AML-193 (cell line): Measurements from ENCODE around the gene OR10Z1.

Source experiments
- DNase-seq, 2 experiments: peaks; one replicate each; lab custom pipeline; 2025; lab: John Stamatoyannopoulos, UW

Gene OR10Z1, protein sequence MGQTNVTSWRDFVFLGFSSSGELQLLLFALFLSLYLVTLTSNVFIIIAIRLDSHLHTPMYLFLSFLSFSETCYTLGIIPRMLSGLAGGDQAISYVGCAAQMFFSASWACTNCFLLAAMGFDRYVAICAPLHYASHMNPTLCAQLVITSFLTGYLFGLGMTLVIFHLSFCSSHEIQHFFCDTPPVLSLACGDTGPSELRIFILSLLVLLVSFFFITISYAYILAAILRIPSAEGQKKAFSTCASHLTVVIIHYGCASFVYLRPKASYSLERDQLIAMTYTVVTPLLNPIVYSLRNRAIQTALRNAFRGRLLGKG

DNA sequence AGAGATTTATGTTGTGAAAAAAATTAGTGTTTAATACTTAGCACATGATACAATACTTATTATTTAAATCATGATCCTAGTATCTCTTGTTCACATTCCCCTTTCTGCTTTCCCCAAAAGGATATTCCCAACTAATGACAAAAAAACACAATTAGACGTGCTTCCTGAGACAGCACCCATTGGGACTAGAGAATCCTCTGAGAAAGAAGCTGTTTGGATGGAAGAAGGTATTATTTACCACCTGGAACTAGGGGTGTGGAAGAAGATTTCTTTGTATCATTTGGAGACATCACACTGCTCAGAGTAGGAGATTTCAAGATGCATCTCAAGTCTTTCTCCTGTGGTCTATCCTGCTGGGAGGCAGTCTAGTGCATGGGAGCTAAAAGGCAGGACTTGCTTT, at the start of gene OR10Z1:
Gene OR10Z1, plus strand, starts transcription at position 301 of the 400 bp plus-strand sequence. CDS start 1,171 bp downstream, outside the sequence.
- no peak for DNase-seq

DNA sequence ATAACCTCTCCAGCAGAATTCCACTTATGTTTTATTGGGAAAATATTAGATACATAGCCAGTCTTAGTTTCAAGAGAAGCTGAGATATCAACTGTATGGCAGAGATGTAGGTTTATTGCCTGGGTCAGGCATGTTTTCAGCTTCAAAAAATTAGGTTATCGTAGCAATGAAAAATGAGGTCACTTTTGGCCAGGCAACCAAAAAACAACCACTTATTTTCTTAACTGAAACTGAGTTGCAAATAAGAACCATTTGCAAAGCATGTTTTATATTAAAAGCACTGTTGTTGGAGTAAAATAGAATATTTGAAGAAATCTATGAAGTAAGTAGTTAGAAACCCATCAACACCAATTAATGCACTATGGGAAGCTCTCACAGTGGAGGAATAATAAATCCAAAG, 45.4 kb upstream of the OR10Z1 start:
- no peak for DNase-seq

DNA sequence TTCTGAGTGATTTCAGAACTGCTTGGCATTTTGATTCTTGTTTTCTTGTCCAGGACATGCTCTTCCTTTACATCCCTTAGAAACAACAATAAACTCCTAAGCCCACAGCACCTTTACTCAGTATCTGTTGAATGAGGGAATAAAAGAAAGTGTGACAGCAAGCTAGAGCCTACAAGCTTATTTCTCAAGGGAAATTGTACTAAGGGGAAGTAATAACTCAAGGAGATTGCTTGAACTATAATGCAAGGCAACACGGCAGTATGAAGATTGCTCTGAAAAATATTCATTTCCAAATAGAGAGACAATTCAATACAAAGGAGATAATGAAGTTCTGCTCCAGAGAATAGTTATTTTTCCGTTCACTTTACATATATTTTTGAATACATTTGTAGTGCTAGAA, 41.2 kb upstream of the OR10Z1 start:
- peak; percentile 23 to 37 for DNase-seq

DNA sequence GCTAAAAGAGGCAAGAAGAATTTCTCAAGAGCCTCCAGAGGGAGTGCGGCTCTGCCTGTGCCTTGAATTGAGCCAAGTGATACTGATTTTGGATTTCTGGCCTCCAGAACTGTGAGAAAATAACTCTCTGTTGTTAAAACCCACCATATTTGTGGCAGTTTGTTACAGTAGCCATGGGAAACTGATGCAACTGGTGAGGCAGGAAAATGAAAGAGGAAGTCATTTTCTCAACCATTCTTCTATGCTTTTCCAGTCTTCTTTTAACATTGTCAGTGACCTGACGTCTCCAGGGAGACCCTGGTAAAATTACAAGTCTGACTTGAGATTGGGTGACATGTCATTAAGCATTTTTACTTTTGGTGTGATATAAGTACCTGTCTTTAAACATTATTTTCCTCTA, 40.5 kb upstream of the OR10Z1 start:
- DNase-seq, result peak; percentile 65 to 88

DNA sequence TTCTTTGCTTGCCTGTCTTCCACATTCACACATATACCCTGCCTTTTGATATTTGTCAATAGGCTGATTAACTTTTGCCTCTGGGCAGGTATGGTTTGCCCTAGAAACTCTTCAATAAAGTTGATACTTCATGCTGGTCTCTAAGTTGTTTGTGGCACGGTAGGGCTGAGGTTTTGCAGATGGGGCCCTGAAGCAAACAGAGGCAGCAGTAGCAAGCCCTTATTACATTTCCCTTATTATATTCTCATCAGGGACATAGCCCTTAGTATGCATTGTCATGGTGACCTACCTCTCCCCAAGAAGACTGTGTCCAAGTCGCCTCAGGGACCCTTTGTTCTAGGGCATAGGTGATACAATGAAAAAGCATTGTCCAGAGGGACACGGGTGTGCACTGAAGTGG, 34.6 kb upstream of the OR10Z1 start, which contains the start of gene OR6P1:
Gene OR6P1, minus strand, starts transcription at position 101 of the 400 bp plus-strand sequence. CDS start 6,976 bp downstream, outside the sequence.
- DNase-seq, result no peak

DNA sequence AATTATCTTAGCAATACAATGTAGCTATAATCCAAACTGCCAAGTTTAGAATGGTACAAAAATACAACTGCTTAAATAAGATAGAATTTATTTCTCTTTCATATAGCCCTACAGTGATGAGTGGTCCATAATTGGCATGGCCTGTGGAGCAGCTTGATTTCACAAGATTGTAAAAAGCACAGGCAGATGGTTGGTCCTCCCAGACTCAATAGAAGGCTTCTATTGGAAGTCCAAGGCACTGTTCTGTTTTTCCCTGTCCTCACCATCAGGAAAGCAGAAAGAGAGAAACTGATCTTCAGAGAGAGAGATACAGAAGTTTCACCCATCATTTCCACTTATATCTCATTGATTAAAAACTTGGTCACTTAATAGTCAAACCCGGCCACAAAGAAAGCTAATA, 32.8 kb upstream of the OR10Z1 start:
- no peak for DNase-seq

DNA sequence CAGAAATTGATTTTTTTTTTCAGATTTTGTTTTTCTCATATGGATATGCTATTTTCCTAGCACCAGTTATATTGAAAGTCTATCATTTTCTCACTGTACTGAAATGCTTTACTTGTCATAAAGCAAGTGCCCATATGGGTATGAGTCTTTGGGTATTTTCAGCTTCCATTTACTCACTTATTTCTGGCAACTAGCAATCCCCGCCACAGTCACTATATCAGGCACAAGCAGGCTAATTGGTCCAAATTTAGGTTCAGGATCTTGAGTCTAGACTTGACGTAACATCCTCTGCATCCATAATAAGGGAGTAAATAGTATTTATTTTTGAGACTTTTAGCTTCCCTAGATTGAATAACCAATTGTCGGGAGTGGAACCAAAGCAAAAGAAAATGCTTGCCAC, 27.5 kb upstream of the OR10Z1 start:
- DNase-seq, result no peak

DNA sequence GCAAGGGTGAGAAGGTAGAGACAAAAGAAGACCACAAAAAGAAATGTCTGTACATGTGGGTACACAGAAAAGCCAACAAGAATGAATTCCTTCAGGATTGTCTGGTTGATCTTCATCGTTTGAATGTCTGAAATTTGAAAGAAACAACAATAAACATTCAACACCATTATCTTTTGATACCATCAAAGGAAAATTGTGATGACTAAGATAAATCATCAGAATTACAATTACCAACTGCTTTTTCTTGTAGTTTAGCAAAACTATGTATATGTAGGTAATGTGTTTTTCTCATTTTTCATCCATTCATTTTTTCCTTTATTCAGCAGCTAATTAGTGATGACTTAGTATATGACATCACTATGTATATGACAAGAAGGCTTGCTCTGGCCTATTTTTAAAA, 25.3 kb upstream of the OR10Z1 start, which contains the start of gene OR10X1:
Gene OR10X1, minus strand, starts transcription at position 167 of the 400 bp plus-strand sequence. Its CDS starts 0 bp downstream, at position 167.
- no peak for DNase-seq

DNA sequence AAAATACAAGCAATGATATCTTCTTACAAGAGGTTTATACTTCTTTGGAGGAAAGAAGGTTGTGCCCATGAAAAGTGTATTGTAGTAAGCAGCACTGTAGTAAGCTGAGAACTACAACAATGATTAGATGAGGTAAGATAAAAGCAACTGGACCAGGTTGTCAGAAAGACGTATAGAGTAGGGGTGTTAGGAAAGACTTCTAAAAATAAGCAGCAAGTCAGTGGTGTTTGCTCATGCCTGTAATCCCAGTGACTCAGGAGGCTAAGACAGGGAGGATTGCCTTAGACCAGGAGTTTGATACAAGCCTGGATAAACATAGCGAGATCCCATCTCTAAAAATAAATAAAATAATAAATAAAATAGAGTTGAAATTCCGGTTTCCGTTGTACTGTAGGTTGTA, 21.1 kb upstream of the OR10Z1 start:
- DNase-seq, result no peak

DNA sequence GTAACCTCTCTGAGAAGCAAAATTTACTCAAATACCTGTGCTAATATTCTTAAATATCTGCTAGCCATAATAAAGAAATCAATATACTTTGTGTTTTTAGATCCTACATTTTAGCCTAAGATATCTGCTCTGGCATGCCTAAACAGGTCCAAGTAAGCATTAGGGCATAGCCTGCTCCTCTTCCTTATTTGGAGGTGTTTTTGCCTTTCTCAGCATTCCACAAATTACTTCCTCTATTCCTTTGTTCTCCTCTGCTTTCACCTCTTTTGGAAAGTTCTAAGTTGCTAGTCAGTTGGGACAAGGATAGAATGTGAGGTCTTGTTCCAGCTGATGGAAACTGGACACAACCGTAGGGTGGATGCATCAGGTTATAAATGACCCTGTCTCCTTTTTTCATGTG, 18.1 kb upstream of the OR10Z1 start:
- DNase-seq, result no peak

DNA sequence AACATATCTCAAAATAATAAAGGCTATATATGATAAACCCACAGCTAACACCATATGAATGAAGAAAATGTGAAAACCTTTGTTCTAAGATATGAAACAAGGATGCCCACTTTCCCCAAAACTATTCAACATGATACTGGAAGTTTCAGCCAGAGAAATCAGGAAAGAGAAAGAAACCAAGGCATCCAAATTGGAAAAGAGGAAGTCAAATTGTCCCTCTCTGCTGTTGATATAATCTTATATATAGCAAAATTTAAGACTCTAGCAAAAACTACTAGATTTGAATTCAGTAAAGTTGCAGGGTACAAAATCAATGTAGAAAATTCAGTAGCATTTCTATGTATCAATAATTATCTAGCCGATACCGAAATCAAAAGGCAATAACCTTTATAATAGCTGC, 4.3 kb upstream of the OR10Z1 start:
- DNase-seq, result no peak

DNA sequence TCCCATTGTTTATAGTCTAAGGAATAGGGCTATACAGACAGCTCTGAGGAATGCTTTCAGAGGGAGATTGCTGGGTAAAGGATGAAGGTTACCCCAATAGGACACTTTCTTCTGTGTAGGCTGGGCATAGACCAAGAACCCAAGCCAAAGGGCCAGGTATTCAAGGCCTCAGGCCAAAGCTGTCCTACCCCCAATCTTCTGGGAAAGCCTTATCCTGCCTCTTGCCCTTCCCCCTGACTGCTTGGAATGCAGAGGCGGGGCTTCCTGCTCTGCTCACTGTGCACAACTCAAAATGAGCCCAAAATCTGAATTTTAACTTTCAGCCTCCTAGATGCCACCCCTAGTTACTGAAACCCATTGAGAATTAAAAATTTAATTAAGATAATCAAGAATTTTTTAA, 2.2 kb downstream of the OR10Z1 start:
- DNase-seq, result no peak

DNA sequence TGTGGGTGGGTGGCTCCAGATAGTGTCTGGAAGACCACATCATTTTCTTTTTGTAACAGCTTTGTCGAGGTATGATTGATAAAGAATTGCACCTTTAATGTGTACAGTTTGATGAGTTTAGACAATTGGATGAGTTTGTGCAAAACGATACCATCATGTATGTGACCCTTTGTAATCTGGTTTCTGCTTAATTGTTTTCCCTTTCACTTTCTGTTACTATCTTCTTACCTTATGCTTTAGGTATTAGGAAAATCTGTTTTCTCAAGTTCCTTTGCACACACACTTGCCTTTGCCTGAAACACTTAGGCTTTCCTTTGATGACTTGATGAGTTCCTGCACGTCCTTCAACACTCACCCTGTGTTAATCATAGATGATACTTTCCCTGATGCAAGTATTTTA, 6.8 kb downstream of the OR10Z1 start:
- DNase-seq, result no peak

DNA sequence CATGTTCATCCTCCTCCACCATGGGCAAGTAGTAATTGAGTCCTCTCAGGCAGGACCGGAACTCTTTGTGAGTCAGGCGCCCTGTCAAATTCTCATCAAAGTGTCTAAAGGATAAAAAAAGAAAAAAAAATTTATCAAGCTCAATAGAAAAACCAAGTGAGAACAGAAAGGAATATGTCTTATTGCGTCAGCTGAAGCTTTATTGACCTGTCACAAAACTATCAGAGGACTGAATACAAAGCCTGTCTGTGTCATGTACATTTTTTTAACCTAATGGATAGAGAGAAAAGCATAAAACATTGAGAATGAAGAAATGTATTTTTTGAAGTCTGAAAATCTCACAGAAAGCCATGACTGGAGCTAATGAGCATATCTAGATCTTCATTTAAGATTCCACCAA, 8.7 kb downstream of the OR10Z1 start:
- DNase-seq, result no peak

DNA sequence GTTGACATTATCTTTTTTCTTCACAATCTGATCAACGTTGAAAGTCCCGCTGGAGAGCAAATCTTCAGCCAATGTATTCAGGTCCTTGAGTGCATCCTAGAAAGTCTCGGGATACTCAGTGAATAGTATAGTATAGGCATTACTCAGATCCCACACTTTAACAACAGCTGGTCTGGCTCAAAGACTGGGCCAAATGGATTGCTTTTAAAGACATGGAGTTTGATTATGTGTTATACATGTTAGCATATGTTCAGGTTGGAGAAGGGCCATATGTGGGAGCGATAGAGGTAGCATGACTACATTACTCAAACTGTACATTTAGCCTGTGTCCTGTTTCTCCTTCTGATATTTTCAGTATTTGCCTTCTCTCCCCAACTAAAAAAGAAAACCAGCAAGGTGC, 33.1 kb downstream of the OR10Z1 start:
- no peak for DNase-seq

DNA sequence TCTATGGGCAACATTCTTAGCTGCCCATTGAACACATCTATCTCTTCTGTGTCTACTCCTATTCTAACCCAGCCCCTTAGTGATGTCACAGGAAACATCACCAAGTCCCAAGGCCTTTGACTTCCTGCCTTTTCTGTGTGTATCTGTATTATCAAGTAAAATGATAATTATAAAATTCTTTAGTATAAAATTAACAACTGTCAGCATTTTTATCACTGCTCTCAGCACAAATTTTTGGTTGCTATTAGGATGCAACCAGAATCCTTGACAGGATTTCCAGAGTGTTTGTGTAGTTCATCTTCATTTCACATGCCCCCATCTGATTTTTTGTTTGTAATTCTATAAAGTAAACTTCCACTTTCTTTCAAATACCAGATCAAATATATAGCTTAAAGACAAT, 33.8 kb downstream of the OR10Z1 start:
- DNase-seq, result no peak

DNA sequence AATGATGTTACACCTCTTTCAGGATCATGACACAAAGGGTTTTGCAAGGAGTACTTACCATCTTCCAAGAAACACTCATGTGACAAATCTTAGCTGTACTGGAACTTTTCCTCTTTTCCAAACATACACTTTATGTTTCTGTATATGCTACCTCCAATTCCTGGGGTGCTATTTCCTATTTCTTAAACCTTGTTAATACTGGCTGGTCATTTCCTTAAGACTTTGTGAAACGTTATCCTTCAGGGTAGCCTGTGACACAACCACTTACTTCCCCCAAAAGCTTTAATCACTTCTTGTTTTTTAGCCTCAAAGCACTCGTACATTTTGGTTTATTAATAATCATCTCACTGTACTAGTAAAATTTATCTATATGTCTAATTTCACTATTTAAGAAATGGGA, 39.4 kb downstream of the OR10Z1 start:
- peak; percentile 81 to 83 for DNase-seq

DNA sequence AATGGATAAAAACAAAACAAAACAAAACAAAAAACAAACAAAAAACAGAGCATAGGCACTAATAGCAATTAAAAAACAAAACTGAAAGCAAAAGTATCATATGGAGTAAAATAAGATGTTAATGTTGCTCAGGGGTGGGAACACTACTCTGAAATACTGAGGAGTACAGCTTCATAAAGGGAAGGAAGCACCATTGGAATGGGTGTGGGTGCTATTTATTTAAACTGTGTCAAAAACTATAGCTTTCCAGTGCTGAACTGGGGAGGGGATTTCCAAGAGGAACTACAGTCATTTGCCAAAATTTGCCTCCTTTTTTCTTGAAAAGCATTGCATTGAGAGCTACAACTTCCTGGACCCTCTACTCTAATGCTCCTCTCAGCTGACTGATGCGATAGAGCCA, 41.4 kb downstream of the OR10Z1 start:
- DNase-seq, result no peak

DNA sequence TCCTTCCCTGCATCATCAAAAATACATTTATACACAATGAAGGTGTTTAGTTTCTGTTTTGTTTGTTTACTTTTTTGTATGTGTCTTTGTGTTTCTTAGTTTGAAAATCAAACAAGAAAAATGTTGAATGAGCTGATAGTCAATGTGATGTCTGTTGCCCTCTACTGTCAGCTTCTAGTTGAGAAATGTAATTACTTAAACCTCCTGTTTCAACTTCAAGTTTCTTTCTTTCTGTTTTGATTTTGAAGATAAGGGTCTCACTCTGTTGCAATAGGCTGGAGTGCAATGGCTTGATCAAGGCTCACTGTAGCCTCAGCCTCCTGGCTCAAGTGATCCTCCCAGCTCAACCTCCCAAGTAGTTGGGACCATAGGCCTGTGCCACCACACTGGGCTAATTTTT, 44.0 kb downstream of the OR10Z1 start:
- peak; percentile 6 to 8 for DNase-seq

DNA sequence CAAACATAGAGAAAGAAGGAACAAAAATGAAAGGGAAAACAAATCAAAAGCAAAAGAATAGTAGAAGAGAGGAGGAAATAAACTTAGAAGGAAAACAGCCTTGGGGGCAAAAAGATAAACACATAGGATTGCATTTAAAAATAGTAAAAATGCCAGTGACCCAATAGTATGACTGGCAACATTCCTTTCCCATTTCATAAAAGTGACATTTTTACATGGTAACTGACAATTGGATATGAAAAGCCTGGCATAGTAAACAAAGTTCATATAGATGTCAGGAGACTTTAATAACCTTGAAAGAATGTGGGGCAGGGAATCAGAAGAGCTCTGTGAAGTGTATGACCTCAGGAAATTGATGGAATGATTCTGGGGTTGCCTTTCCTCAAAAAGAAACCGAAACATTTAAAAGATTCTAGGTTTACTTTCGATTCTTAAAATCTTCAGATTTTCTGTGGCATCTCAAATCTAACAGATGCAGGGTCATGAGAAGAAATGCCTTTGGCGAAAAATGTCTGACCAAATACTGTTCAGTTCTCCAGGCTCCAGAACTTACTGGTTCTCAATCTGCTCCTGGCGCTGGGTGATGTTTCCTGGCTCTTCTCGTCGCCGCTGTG, 47.8 kb downstream of the OR10Z1 start:
- DNase-seq, result no peak

DNA sequence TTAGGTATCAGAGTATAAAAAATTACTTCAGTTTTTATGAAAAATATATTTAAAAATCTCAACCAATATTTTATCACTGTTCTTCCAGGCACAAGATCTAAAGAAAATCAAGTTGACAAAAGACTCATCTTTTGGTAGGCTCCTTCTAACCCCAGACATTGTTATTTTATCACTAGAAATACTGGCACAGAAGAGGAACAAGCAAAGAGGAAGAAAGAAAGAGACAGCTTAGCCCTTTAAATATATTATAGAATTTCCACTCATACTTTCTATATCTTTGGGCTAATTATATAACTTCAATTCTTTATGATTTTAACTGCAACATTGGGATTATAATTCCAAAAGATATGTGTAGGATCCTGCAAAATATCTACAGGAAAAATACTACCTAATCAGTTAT, 49.0 kb downstream of the OR10Z1 start:
- DNase-seq, result peak; percentile 37 to 62

DNA sequence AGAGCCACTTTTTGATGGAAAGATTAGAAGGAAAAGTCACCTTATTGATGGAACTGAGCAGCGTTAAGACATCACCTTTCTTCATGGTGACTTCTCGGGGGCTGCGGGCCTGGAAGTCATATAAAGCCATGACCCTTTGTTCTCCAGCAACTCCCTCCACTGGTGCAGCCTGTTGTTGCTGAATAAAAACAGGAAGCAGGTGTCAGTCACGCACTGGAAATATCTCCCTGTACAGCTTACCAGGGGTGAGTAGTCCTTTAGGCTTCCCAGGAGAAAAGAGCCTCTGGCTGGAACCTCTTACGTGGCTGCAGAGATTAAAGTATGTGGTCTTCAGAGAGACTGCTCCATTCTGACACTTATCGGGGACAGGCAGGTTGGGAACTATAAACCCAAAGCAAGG, 49.5 kb downstream of the OR10Z1 start:
- peak; percentile 32 to 56 for DNase-seq
